ENCODE data around the gene NLGN4Y.

DNA sequence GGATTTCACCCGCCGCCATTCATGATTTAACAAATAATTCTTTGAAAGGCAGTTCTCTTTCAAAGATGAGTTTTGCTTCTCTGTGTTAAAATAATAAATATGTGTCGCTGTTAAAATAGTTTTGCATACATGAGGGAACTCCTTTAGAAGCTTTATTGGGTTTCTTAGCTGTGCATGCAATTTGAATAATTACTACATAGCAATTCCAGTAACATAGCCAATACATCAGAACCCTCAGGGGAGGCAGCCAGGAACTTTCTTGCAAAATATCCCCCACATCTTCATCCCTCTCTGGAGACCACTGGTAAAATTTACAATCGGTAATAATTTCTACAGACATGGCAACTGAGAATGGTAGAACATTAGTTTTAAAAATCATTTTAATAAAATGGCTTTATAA lies 268.8 kb downstream of the NLGN4Y start:
- TF ChIP-seq, protein P1, sequence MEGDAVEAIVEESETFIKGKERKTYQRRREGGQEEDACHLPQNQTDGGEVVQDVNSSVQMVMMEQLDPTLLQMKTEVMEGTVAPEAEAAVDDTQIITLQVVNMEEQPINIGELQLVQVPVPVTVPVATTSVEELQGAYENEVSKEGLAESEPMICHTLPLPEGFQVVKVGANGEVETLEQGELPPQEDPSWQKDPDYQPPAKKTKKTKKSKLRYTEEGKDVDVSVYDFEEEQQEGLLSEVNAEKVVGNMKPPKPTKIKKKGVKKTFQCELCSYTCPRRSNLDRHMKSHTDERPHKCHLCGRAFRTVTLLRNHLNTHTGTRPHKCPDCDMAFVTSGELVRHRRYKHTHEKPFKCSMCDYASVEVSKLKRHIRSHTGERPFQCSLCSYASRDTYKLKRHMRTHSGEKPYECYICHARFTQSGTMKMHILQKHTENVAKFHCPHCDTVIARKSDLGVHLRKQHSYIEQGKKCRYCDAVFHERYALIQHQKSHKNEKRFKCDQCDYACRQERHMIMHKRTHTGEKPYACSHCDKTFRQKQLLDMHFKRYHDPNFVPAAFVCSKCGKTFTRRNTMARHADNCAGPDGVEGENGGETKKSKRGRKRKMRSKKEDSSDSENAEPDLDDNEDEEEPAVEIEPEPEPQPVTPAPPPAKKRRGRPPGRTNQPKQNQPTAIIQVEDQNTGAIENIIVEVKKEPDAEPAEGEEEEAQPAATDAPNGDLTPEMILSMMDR (IDR thresholded peaks at IDR 0.05): no peak
- TF ChIP-seq POLR2A (IDR thresholded peaks at IDR 0.05): no peak
